HL-60 (cell line): Measurements from ENCODE around the gene ARHGAP21.

Experiments
- DNase-seq, 2 experiments: peaks; one replicate each; pipeline ENCODE4 v3.0.0-alpha.2; 2010 to 2020; ENCODE audit warnings: low read depth in 1 of 2, low spot score in 1 of 2
- H3K27ac ChIP-seq: fragments of 250-450 bp; sonication (Bioruptor Pico); replicated peaks from 2 replicates; pipeline ENCODE4 v1.5.1; 2020; ENCODE audit warnings: mild to moderate bottlenecking, moderate library complexity
- H3K27me3 ChIP-seq: fragments of 250-450 bp; sonication (Bioruptor Pico); 2 replicates; pipeline ENCODE4 v1.5.1; 2021; ENCODE audit warnings: mild to moderate bottlenecking, moderate library complexity; ENCODE audit not compliant: insufficient read depth, poor library complexity, severe bottlenecking
- H3K4me3 ChIP-seq: replicated peaks from 2 replicates; pipeline ENCODE4 v1.5.1; 2011; ENCODE audit warnings: mild to moderate bottlenecking, control low read depth, low read length; ENCODE audit not compliant: insufficient read depth
- GABPA ChIP-seq: IDR thresholded peaks from 2 replicates; pipeline ENCODE4 v1.6.1; 2012; ENCODE audit warnings: low read depth
- POLR2AphosphoS5 ChIP-seq: IDR thresholded peaks from 2 replicates; pipeline ENCODE4 v1.6.1; 2012; ENCODE audit warnings: low read depth
- SPI1 ChIP-seq: IDR thresholded peaks from 2 replicates; pipeline ENCODE4 v1.6.1; 2012; ENCODE audit warnings: low read depth, mild to moderate bottlenecking, borderline replicate concordance
- TF ChIP-seq, protein P1 (sequence below): IDR thresholded peaks from one replicate; pipeline ENCODE4 v1.5.1; 2011; ENCODE audit warnings: low read length, control low read depth, inconsistent platforms; ENCODE audit not compliant: insufficient read depth
- TF ChIP-seq, protein P2 (sequence below): IDR thresholded peaks from 2 replicates; pipeline ENCODE4 v1.6.1; 2012; ENCODE audit warnings: low read depth; ENCODE audit not compliant: insufficient replicate concordance

Gene ARHGAP21

DNA sequence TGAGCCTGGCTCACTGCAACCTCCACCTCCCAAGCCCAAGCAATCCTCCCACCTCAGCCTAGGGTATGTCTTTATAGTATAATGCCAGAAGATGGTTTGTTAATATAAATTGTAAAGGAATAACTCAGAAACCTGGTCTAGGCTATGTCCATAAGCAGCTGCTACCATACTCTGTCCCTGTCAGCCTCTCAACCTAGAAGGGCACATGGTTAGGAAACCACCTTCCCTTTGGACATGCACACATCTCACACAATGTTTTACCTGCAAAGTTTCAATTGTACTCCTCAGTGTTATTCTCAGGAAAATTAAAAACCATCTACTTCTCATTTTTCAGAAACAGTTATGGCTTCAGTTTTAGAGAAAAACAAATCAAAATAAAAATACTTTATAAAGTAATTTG, 40.1 kb downstream of the ARHGAP21 start:
- Histone ChIP-seq H3K4me3 (no peak overlapping the region), H3K27ac (no peak overlapping the region), H3K27me3 (no peaks in the 10 kb centered on the region)
- TF ChIP-seq, protein P1, sequence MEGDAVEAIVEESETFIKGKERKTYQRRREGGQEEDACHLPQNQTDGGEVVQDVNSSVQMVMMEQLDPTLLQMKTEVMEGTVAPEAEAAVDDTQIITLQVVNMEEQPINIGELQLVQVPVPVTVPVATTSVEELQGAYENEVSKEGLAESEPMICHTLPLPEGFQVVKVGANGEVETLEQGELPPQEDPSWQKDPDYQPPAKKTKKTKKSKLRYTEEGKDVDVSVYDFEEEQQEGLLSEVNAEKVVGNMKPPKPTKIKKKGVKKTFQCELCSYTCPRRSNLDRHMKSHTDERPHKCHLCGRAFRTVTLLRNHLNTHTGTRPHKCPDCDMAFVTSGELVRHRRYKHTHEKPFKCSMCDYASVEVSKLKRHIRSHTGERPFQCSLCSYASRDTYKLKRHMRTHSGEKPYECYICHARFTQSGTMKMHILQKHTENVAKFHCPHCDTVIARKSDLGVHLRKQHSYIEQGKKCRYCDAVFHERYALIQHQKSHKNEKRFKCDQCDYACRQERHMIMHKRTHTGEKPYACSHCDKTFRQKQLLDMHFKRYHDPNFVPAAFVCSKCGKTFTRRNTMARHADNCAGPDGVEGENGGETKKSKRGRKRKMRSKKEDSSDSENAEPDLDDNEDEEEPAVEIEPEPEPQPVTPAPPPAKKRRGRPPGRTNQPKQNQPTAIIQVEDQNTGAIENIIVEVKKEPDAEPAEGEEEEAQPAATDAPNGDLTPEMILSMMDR = no peak
- TF ChIP-seq SPI1 (no peak), GABPA (no peak), POLR2AphosphoS5 (no peak)
- TF ChIP-seq, protein P2, sequence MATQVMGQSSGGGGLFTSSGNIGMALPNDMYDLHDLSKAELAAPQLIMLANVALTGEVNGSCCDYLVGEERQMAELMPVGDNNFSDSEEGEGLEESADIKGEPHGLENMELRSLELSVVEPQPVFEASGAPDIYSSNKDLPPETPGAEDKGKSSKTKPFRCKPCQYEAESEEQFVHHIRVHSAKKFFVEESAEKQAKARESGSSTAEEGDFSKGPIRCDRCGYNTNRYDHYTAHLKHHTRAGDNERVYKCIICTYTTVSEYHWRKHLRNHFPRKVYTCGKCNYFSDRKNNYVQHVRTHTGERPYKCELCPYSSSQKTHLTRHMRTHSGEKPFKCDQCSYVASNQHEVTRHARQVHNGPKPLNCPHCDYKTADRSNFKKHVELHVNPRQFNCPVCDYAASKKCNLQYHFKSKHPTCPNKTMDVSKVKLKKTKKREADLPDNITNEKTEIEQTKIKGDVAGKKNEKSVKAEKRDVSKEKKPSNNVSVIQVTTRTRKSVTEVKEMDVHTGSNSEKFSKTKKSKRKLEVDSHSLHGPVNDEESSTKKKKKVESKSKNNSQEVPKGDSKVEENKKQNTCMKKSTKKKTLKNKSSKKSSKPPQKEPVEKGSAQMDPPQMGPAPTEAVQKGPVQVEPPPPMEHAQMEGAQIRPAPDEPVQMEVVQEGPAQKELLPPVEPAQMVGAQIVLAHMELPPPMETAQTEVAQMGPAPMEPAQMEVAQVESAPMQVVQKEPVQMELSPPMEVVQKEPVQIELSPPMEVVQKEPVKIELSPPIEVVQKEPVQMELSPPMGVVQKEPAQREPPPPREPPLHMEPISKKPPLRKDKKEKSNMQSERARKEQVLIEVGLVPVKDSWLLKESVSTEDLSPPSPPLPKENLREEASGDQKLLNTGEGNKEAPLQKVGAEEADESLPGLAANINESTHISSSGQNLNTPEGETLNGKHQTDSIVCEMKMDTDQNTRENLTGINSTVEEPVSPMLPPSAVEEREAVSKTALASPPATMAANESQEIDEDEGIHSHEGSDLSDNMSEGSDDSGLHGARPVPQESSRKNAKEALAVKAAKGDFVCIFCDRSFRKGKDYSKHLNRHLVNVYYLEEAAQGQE = no peak
- no peak for DNase-seq

DNA sequence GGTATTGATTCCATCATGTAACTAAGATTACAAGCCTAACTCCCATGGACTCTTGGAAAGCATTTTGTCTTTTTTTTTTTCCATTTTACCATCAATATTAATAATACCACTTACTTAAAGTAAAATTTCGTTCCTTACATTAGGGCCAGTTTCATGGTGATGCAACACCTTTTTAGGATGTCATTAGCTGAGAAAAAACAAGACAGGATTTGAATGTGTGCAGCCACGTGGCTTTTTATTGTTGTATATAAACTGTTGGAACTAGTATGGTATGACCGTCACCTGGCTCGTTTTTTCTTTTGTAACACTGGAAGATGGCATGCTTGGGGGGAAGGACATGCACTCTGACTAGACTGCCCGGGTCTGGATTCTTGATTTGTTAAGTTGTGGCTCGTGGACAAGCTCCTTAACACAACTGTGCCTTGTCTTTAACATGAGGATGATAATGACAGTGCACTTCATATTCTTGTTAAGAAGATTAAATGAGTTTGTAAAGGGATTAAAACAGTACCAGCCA, 42.1 kb downstream of the ARHGAP21 start:
- Histone ChIP-seq H3K4me3 (no peak overlapping the region), H3K27me3 (no peaks in the 10 kb centered on the region), H3K27ac (no peak overlapping the region)
- DNase-seq = no peak
- TF ChIP-seq, protein P1 = no peak
- TF ChIP-seq SPI1 = no peak
- TF ChIP-seq POLR2AphosphoS5 = no peak
- TF ChIP-seq GABPA = no peak
- TF ChIP-seq, protein P2 = no peak

DNA sequence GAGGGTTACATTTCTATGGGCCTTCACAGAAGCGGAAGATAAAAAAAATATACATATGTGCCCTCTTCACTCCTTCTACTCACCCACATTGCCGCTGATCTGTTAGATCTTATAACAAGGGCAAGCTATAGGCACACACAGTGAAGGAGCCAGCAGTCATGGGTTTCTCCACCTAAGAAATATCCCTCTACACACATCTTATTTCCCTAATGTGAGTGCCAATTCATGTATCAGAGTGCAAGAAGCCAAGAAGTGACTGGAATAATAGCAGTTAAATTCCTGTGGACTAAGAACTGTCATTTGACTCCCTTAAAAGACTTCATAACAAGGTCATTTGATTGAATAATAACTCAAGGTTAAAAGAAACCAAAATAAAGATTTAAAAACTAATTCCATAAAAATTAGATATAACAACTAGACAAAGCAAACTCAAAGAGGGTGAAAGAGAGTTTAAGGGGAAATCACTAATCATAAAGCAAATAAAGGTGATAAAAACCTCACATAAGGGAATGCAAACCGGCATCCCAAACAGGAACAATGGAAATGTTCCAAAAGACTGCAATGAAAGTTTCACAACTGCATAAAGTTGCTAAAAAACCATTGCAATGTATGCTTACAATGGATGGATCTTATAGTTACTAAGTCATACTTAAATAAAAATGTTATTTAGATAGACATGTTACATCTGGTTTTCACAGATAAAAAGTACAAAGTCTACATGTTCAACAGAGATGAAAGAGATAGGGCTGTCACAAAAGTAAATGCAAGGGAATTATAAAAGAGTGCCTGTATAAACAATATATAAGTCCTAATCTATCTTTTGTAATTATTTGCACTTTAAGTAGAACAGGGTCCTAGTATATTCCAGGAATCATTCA, 42.8 kb downstream of the ARHGAP21 start:
- TF ChIP-seq GABPA = no peak
- no peak for TF ChIP-seq SPI1
- TF ChIP-seq, protein P2 = no peak
- no peak for TF ChIP-seq POLR2AphosphoS5
- TF ChIP-seq, protein P1 = no peak
- no peaks in the 10 kb centered on the region for H3K27me3 ChIP-seq
- no peak overlapping the region for H3K4me3 ChIP-seq
- no peak for DNase-seq
- H3K27ac ChIP-seq = no peak overlapping the region
